Bone marrow (tissue), 2 donors: ENCODE data around the gene NECAB3.

Experiments
- DNase-seq, 2 donors: peaks; one replicate each; lab custom pipeline; 2025; lab: John Stamatoyannopoulos, UW

The NECAB3 gene

DNA sequence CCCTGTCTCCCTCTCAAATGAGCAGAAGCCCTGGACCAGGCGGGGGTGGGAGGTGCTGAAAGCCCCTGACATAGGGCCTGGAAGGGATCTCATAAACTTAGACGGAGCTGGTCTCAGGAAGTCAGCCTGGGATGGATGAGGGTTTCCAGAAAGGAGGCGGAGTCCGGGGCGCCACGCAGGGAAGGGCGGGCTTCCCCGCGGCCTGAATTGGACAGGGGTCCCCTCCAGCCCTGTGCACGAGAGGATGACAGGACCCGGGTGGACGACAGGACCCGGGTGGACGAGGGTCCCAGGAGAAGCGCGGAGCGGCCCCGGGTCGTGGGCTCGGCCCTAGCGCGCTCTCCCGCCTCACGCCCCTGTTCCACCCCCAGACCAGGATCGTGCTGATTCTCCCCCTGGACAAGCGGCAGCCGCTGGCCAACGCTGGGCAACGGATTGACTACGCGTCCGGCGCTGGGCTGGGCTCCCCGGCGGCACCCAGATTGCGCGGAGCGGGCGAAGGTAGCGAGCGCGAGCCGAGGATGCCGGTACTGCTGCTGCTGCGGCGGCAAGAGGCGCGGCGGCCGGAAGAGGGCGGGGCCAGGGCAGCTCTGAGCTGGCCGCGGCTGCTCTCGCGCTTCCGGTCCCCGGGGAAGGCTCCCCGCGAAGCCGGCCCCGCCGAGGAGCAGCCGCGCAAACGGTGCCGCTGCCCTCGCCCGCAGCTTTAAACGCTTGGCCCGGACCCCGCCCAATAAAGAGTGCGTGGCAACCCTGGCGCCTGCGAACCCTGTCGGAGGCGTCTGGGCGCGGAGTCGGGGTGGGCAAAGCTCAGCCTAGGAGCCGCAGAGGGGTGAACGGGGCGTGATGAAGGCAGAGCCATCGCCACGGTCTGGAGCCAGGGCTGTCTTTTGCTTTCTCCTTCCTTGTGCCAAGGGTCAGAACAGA lies 10.8 kb downstream of the NECAB3 start:
- peak; percentile 42 to 59 for DNase-seq

DNA sequence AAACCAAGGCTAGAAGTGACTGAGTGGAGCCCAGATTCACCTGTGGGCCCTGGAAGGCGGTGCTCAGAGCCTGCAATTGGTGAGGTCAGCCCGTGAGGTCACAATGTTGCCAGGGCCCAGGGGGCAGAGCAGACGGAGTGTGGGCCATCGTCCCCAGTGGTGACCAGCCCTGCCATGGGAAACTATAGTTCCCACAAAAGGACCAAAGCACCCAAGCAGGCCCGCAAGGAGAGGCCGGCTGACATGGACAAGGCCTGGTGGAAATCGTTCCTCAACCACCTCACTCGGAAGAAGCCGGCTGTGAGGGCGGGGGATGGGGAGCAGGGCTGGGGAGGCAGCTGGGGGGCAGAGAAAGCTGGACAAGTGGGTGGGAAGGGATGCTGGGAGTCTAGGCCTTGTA lies 12.1 kb downstream of the NECAB3 start, which contains the start of gene C20orf144:
TSS of gene C20orf144 (plus strand) at position 156 of the 400 bp plus-strand sequence. CDS start at position 175, 19 bp downstream.
- no peak for DNase-seq

- no peak for DNase-seq
Measured at GRCh38 chr20:33660685-33661058, 13.6 kb downstream of the NECAB3 start.

GRCh38 chr20:33660035-33660684 lies 14.1 kb downstream of the NECAB3 start:
- no peak for DNase-seq

- DNase-seq: no peak
Measured at GRCh38 chr20:33659341-33660034, 14.7 kb downstream of the NECAB3 start.

DNA sequence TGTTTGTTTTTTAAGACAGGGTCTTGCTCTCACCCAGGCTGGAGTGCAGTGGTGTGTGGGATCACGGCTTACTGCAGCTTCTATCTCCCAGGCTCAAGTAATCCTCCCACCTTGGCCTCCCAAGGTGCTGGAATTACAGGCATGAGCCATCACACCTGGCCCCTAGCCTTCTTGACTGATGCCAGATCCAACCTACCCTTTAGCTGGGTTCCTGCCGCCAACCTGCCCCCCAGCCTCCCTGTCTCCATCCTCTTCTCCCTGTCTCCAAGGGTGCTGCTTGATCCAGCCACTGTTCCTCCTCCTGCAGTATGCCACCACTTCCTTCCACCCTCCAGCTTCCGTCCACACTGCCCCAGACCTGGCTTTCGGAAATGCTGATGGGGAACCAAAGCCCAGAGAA lies 15.3 kb downstream of the NECAB3 start:
- DNase-seq: no peak

GRCh38 chr20:33658510-33658909 lies 15.7 kb downstream of the NECAB3 start:
- DNase-seq: no peak

DNA sequence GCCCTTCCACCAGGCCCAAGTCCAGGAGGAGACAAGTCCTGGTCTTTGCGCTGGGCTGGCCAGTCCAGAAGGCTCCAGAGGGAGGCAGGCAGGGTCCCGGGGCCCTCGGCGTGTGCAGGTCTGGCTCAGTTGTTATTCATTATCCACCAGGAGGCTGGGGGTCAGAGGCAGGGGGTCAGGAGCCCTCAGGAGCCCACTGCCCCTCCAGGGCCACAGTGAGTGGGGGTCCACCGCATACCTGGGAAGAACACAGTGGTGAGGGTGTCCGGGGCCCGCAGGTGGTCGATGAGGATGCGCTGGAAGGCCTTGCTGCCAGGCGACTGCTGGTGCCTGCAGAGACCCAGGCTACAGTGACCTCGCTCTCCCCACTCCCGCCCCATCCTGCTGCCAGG lies 16.5 kb downstream of the NECAB3 start:
- DNase-seq: no peak

DNA sequence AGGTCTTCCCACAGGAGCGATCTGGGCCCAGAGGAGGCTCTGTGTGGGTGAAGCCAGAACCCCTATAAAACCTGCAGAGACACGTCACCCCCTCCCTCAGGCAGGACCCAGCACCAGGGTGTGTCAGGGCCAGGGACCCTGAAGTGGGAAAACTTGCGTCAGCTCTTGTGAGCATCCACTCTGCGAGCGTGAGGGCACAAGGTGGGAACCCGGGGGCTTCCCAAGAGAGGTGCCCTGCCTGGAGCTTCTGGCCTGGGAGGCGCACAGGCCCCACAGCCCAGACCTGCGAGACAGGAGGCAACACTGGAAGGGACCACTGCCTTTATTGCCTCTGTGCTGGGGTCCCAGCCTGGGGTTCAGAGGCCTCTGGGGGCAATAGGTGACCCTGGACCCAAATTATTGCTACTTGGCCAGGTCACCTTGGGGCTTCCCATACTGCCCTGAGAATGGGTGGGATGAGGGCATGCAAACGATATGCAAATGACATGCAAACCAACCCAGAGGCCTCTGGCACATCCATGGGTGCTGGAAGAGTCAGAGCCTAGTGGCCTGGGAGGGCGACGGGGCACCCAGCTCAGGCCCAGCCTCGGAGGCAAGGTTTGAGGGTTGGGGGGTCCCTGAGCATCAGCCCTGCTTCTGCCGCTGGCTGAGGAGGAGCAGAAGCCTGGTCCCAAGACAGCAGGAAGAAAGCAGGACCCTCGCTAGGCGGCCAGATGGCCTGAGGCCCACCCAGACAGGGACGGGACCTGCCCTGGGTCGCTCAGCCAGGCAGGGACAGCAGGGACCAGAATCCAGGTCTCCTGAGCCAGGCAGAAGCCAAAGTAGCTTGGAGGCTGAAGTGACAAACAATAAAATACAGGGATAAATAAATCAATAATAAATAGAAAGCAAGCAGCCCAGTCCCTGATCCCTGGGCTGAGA lies 17.2 kb downstream of the NECAB3 start:
- DNase-seq: no peak

- DNase-seq: no peak
Measured at GRCh38 chr20:33656010-33656782, 18.0 kb downstream of the NECAB3 start.

- DNase-seq: no peak
Measured at GRCh38 chr20:33655164-33655563, 19.1 kb downstream of the NECAB3 start.

- DNase-seq: no peak
Measured at GRCh38 chr20:33654680-33655161, 19.5 kb downstream of the NECAB3 start.

GRCh38 chr20:33653900-33654596 lies 20.2 kb downstream of the NECAB3 start:
- DNase-seq: no peak

- peak in 1 of 2 donors; percentile 52 for DNase-seq
Measured at GRCh38 chr20:33653218-33653899, 20.9 kb downstream of the NECAB3 start.

DNA sequence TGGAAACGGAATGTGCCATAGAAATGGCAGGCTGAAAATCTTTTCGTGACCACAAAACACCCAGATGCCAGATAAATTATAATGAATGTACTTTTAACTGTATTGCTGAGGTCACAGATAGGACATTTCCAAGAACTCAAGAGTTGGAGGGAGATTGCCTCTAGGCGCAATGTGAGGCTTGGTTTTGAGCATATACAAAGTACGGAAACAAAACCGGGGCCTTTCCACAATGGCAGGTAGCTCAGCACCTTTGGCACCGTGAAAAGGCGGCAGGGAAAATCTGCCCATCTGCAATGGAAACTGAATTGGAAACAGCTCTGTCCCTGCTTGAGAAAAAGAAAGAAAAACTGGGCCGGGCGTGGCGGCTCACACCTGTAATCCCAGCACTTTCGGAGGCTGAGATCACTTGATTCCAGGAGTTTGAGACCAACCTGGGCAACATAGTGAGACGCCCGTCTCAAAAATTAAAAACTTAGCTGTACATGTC lies 22.6 kb downstream of the NECAB3 start:
- DNase-seq: no peak

- DNase-seq: no peak
Measured at GRCh38 chr20:33650753-33651561, 23.3 kb downstream of the NECAB3 start.

DNA sequence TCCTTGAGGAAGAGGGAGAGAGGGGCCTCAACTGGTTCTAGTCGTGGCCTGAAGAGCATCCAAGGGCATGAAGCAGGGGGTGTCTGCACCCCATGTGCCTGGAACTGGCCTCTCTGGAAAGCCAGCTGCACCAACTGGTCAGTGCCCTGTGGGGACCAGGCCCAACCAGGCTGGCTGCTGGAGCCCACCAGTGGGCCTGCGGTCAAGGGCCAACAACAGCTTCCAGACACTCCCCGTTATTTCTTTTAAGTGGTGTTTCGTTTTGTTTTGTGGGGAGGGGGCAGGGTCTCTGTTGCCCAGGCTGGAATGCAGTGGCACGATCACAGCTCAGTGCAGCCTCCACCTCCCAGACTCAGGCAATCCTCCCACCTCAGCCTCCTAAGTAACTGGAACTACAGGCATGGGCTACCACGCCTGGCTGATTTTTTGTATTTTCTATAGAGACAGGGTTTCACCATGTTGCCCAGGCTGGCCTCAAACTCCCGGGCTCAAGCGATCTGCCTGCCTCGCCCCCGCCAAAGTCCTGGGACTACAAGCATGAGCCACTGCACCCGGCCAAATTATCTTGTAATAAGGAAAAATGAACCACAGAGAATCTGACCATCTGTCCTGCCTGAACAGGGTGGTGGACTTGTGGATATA lies 24.0 kb downstream of the NECAB3 start:
- DNase-seq: no peak

GRCh38 chr20:33649201-33649681 lies 25.0 kb downstream of the NECAB3 start:
- DNase-seq: no peak
